C4-2B (cell line): ENCODE measurements around the gene TLCD3A.

ENCODE experiments used
- H3K27ac ChIP-seq: fragments of 450-650 bp; 2 replicates; pipeline ENCODE4 v1.5.1; 2017
- ZFX ChIP-seq: fragments of 450-650 bp; IDR thresholded peaks from 2 replicates; pipeline ENCODE4 v1.6.1; 2017
- TF ChIP-seq, protein P1 (sequence below): fragments of 450-650 bp; conservative IDR thresholded peaks from 2 replicates; pipeline ENCODE4 v1.5.1; 2017; ENCODE audit warnings: mild to moderate bottlenecking

Gene TLCD3A

GRCh38 chr17:732067-732901 is at the start of gene TLCD3A:
TLCD3A (plus strand) TSS chr17:732596; CDS start chr17:732648, 52 bp downstream.
- TF ChIP-seq ZFX = peak; percentile 57
- TF ChIP-seq, protein P1, sequence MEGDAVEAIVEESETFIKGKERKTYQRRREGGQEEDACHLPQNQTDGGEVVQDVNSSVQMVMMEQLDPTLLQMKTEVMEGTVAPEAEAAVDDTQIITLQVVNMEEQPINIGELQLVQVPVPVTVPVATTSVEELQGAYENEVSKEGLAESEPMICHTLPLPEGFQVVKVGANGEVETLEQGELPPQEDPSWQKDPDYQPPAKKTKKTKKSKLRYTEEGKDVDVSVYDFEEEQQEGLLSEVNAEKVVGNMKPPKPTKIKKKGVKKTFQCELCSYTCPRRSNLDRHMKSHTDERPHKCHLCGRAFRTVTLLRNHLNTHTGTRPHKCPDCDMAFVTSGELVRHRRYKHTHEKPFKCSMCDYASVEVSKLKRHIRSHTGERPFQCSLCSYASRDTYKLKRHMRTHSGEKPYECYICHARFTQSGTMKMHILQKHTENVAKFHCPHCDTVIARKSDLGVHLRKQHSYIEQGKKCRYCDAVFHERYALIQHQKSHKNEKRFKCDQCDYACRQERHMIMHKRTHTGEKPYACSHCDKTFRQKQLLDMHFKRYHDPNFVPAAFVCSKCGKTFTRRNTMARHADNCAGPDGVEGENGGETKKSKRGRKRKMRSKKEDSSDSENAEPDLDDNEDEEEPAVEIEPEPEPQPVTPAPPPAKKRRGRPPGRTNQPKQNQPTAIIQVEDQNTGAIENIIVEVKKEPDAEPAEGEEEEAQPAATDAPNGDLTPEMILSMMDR = no peak
- peak within 1 kb of the TSS; percentile 95 for H3K27ac ChIP-seq

GRCh38 chr17:683040-683439 is 49.4 kb upstream of the TLCD3A start:
- no peak overlapping the region for H3K27ac ChIP-seq
- TF ChIP-seq ZFX = no peak
- TF ChIP-seq, protein P1 = no peak

GRCh38 chr17:683499-684254 is 48.7 kb upstream of the TLCD3A start:
- H3K27ac ChIP-seq = no peak overlapping the region
- no peak for TF ChIP-seq ZFX
- TF ChIP-seq, protein P1 = no peak

DNA sequence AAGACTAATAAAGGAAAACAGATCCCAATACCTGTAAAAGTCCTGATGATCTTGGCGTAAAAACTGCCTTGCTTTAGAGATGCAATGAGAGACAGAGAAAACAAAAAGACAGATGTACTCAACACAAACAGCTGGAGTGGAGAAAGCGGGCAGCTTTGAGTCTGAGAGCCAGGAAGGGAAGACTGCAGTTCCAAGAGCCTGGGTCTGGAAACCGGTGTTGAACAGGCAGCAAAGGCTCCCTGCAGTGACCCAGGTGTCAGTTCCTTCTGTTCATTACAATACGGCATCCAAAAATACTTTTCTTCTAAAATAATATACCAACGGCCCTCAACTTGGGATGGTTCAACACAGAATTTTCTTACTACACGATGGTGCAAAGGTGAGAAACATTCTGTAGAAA is 47.4 kb upstream of the TLCD3A start:
- no peak for TF ChIP-seq ZFX
- TF ChIP-seq, protein P1 = no peak
- no peak overlapping the region for H3K27ac ChIP-seq

GRCh38 chr17:688100-688989 is 44.1 kb upstream of the TLCD3A start:
- TF ChIP-seq, protein P1 = no peak
- no peak for TF ChIP-seq ZFX
- H3K27ac ChIP-seq = no peak overlapping the region

DNA sequence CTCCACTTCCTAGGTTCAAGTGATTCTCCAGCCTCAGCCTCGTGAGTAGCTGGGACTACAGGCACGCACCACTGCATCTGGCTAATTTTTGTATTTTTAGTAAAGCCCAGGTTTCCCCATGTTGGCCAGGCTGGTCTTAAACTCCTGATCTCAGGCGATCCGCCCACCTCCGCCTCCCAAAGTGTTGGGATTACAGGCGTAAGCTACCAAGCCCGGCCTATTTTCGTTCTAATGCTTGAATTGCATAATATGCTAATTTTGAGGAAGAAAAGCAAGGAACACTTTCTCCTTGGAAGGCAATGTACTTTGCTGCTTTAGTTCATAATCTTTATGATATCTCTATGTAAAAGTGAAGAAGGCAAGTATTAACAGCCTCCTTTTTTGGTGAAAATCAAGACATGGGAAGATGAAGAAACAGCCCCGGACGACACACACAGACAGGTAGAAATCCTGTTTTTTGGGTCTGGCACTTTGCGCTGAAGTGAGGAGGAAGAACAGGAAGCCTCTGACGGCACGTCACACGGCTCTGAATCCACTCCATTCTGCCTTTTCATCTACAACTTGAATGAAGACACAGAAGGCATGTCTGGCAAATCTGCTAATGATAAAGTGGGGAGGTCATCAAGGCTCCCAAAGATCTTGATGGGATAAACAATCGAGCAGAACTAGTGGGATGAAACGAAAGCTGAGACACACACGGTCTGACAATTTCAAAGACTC is 42.7 kb upstream of the TLCD3A start:
- TF ChIP-seq, protein P1 = no peak
- TF ChIP-seq ZFX = no peak
- no peak overlapping the region for H3K27ac ChIP-seq
